Ecto neural progenitor cell (in vitro differentiated cells): ENCODE data around the gene KDM2B.
"Not testable (repeated sequence)": the region's sequence is repeated elsewhere in the genome, so short reads cannot be mapped to it uniquely, and the experiment has no call there.

Source experiments
- DNase-seq: peaks from one replicate; pipeline ENCODE4 v3.0.0-alpha.2; 2018; ENCODE audit warnings: low spot score

KDM2B gene

DNA sequence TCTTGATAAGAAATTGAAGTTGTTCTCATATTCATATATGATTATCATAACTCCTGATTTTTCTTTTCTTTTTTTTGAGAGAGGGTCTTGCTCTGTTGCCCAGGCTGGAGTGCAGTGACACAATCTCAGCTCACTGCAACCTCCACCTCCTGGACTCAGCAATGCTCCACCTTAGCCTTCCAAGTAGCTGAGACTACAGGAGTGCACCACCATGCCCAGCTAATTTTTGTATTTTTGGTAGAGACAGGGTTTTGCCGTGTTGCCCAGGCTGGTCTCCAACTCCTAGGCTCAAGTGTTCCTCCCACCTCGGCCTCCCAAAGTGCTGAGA is 2.5 kb upstream of the KDM2B start:
- DNase-seq: not testable (repeated sequence)

DNA sequence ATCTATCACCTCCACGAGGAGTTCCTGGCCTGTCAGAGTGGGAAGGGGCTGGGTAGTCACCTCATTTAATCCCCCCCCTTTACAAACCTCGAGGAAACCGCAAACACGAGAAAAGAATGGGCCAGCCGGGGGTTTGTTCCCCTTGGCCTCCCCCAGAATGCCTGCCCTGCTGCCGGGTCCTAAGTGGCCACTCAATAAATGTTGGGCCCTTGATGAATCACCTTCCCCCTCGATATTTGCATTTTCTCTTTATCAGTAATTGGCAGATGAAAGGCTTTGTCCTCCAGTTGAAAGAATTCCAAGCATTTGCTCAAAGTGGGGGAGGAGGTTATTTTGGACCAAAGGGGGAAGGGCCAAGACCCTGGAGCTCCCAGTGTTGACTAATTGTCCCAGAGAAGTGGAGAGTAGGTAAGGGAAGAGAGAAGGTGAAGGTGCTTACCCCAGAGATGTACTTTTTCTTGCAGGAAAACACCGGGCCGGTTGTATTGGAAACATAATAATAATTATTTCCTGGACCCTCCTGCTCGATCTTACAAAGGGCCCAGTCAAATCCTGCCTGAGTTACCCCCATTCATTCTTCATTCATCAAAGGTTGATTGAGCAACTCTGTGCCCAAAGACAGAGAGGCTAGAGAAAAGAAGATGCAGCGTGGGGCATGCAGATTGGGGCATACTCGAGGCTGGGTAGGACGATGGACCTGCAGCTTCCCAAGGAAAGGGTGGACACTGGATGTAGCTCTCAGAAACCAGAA is 1.9 kb upstream of the KDM2B start:
- peak; percentile 61 for DNase-seq

- no peak for DNase-seq
Measured at GRCh38 chr12:121581686-121582429, 1.0 kb upstream of the KDM2B start.

DNA sequence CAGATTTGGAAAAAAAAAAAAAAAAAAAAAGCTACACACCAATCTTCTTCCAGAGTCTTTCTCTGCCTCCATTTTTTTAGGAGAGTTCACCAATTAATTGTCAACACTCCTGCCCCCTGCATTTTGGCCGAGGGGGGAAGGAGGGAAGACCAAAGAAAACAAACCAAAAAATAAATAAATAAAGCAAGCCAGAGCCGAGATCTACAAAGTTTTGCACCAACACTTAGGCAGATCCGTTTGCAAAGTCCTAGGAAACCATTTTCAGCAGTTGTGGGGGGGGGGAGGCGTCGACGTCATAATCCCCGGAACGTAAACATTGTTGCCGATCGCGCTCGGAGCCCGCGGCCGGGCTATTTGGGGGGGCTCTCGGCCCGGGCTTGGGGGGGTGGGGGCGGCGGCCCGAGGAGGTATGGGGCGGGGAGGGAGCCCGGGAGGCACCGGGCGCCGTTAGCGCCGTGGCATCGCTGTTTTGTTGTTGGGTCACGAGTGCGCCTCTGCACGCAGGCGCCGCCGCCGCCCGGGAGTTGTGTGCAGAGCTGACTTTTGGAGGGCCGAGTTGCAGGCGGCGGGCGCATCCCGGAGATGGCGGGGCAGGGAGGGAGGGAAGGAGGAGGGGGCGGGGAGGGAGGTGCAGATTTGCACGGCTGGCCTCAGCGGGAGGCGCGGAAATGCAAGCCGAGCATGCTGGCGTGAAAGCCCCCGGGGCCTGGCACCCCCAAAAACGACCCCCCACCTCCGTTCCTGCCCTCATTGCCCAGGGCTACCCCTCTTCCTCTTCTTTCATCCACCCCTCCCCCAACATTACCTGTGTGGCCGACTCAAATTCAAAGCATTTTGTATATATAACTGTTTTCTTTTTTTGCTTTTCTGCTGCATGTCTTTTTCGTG is 598 bp downstream of the KDM2B start:
- peak; percentile 95 for DNase-seq

DNA sequence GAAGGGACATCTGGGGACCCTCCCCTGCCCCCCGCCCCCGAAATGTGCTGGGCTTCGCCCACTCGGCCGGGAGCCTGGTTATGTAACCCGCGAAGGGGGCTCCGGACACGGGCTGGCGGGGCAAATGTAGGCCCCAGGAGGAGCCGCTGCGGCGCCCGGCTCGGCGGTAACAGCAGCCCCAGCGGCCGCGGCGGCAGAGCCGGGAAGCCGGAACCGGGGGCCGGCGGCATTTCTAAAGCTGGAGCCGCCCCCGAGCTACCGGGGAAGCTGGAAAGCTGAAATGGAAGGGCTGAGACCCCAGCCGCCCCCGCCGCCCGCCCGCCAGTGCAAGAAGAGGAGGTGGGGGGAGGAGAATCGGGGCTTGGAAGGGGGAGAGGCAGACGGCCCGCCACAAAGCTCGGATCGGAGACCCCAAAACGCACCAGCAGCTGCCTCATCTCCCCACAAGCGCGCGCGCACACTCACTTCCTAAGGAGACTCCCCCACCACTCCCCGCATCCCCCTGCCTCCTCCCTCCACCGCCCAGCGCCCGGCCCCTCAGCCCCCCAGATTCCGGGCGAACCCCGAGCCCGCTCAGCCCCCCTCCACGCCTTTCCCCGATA is 1.5 kb downstream of the KDM2B start:
- DNase-seq: peak; percentile 70

DNA sequence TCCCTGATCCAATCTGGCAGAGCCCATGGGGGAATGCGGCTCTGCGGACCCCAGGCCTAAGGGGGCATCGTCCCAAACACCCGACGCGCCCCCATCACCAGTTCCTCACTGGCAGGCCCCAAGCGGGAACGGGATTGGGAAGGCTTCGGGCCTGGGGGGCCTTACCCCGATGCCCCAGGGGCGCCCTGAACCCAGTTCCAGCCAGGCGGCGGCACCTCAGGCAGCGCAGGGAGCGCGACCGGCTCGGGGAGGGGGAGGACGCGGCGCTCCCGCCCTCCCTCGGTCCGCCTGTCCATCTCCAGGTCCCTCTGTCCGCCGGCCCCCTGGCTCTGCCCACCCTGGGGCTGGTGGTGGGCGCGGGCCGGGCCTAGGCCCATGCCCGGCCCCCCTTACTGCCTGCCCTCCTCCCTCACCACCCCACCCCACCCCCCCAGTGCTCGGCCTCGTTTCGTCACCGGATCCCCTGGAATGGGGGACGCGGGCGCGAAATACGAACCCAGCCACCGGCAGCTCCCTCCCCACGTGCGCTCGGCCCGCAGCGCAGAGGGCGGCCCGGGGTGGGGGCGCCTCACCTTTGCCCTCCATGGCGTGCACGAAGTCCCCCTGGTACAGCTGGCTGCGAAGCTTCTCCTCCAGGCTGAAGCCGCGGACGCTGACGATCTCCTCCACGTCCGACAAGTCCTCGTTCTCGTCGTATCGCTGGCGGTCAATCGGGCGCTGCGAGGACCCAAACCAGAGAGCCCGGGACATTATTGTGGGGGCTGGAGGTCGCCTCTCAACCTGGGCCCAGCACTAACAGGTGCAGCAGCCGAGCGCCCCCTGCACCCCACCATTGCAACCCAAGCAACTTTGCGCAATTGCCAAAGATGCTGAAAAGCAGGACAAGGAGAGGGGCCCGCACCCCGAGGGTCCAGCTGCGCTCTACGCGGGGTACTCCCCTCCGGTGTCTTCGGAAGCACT is 2.3 kb downstream of the KDM2B start:
- DNase-seq: peak; percentile 80

GRCh38 chr12:121577443-121578180 is 3.2 kb downstream of the KDM2B start:
- DNase-seq: peak; percentile 73

- DNase-seq: peak; percentile 92
Measured at GRCh38 chr12:121576851-121577391, 3.9 kb downstream of the KDM2B start.

DNA sequence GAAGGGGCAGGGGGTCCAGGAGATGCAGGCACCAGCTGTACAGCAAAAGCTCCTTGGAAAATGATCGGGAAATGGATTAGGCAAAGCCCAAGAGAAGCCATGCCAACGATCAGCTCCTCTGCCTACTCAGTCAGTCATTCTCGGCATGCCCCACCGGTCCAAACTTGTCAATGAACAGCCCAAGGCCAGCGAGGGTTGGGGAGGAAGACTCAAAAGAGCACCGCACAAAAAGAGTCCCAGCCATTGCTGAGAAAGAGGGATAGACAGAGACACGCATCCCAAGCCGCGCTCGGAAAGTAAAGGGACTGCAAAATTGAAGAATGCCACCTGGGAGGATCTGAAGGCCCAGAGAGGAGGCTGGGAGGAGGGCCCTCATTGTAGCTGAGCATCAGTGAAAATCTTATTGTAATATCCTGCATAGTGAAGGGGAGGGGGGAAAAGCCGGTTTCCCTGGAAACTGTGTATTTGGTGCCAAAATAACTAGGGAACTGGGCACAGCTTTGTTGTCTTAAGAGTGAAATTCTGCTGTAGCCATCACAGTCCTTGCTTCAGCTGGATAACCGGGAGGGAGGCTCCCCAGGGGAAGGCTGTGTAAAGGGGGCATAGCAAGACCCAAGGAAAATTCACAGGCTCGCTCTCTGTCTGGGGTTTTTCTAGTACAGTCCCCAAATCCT is 4.7 kb downstream of the KDM2B start:
- peak; percentile 65 for DNase-seq

DNA sequence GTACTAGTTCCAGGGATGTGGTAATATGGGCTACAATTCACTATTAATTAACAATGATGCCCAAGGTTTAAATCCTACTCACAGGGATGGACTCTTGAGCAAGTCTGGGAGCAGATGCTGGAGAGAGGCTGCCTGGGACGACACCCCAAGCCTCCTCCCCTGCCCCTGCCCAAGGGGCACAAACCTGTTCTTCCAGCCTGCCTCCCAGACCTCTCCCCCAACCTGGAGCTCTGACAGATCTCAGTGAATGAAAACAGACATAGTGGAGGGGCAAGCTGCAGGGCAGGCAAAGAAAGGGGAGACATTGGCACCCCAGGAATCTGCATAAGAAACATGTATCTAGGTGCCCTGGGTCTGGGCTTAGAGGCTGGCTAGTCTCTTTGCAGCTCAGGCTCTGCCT is 5.8 kb downstream of the KDM2B start:
- no peak for DNase-seq

DNA sequence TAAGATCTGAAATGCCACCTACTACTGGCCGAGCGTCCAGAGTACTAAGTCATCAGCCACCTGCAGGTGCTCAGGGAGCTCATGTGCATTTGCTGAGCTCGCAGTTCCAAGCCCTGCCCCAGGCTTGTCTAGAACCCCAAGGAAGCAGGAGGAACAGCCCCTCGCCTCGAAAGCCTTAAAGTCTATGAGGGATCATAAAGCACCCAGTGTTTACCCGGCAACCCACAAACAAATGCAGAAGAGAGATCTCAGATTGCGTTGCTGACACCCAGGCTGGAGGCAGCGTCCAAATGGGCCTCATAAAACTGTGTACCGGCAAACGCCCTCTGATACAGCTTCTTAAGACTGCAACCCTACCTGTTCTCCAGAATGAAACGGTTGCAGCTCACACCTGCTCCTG is 6.8 kb downstream of the KDM2B start:
- DNase-seq: no peak

DNA sequence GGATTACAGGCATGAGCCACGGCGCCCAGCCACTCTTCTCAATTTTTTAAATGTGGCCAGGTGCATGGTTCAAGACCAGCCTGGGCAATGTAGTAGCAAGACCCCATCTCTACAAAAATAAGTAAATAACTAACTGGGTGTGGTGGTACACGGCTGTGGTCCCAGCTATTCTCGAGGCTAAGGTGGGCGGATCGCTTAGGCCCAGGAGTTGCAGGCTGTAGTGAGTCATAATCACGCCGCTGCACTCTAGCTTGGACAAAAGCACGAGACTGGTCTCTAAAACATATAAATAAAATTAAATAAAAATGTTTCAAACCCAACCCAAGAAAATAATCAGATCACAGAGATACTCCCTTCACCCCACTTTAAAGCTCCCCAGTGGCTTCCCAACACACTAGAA is 8.9 kb downstream of the KDM2B start:
- no peak for DNase-seq

DNA sequence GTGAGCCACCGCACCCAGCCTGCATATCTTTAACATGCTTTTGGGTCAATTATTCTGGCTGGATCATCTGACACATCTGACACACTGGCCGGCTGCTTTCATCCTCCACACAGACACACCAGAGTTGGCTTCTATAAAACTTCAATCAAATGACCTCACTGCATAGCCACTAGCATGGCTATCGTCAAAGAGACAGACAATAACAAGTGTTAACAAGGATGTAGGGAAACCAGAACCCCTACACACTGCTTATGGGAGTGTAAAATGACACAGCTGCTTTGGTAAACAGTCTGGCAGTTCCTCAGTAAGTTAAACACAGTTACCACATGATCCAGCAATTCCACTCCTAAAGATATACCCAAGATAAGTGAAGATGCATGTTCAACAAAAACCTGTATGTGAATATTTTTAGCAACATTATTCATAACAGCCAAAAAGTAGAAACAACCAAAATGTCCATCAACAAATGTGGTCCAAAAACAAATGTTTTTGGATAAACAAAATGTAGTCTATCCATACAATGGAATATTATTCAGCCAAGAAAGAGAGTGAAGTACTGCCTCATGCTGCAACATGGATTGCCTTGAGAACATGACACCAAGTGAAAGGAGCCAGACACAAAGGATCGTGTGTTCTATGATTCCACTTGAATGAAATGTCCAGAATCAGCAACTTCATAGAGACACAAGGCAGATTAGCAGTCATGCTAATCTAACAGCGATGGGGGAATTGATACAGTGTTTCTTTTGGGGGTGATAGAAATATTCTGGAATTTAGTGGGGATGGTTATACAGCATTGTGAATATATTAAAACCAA is 10.1 kb downstream of the KDM2B start:
- DNase-seq: no peak

DNA sequence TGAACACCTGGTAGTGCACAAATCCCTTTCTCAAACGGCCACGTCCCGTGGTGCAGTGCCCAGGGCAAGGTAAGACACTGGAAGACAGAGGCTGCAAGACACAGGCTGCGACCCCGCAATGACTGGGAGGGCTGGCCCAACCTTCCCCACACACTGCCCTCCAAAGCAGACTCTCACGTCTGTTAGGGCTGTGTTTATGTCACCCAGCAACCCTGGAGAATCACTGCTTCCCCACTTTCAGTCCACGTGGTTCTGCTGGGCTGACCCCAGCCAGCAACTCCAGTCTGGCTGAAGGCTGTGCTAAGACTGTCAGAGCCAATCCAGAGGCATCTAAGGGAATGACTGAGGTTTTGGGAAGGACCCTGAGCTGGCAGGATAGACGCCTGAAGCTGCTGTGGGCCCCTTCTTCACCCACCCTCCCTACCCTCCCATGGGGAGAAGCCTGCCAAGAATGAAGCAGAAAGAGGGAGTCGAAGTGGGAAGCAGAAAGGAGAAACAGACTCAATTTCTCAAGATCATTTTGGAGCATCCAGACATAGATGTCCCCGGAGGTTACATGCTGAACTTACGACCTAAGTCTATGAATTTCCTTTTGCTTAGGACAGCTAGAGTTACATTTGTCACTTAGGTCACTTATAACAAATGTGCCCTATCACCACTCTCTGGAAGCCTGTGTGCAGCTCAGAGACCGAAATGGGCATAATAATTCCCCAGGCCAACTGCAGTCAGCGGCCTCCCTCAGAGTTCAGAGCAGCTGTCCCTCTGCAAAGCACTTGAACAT is 11.7 kb downstream of the KDM2B start:
- DNase-seq: no peak

DNA sequence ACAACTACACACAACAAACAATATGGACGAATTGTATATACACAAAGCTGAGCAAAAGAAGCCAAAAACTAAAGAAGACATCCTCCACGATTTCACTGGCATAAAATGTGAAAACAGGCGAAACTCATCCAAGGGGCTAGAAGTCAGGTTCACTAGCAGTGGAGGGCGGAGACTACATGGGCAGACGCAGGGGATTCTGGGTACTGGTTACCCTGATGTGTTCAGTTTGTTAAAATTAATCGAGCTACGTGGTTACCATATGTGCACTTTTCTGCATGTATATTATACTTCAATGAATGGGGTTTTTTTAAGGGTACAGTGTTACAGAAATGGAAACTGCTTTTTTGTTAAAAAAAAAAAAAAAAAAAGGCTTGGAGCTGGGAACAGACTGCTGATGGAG is 12.3 kb downstream of the KDM2B start:
- no peak for DNase-seq

DNA sequence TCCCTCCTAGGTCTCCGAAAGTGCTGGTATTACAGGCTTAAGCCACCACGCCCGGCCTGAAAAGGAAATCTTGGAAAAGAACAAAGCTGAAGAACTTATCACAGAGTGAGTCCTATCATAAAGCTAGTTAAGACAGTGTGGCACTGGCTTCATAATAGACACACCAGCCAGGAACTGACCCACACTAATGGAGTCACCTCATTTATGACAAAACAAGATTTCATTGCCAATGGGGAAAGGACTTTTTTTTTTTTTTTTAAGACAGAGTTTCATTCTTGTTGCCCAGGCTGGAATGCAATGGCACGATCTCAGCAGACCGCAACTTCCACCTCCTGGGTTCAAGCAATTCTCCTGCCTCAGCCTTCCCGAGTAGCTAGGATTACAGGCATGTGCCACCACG is 15.7 kb downstream of the KDM2B start:
- DNase-seq: no peak

DNA sequence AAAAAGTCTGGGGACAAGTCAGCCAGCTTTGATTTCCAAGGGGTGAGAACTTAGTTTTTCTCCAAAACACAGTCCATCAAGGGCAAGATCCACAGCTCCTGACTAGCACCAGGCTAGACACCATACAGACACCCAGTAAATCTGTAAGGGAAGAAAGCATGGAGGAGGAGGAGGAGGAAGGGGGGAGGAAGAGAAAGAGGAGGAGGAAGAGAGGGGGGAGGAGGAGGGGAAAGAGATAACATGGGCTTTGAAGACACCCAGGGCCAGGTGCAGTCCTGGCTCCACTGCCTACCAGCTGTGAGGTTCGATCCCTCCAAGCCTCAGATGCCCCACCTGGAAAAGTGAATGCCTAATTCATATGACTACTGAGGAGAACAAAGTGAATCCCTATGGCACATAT is 18.3 kb downstream of the KDM2B start:
- no peak for DNase-seq

DNA sequence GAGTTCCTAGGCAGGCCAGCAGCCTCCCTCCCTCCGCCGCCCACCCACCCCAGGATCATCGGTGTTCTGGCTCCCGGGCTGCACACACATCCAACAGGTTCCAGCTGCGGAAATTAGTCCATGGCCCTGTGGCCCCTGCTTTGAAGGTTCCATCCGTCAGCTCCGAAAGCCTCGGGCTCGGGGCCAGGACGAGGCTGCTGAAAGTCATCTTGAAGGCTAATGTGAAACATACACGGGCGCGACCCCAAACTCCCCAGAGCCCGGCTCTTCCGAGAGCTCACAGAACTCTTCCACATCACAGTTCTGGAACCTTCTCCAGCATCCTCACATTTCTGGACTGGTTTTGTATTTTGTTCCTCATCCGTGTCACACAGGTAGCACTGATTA is 19.8 kb downstream of the KDM2B start:
- DNase-seq: no peak
